ENCODE results near the gene THSD4.

The THSD4 gene

GRCh38 chr15:71749500-71749899 lies 634.2 kb downstream of the THSD4 start:
- no peak for DNase-seq (ENCODE audit: low read depth in 2 of 2)

- no peak for DNase-seq (ENCODE audit: low read depth in 2 of 2)
Observed at GRCh38 chr15:71752128-71752527, 636.9 kb downstream of the THSD4 start.

DNA sequence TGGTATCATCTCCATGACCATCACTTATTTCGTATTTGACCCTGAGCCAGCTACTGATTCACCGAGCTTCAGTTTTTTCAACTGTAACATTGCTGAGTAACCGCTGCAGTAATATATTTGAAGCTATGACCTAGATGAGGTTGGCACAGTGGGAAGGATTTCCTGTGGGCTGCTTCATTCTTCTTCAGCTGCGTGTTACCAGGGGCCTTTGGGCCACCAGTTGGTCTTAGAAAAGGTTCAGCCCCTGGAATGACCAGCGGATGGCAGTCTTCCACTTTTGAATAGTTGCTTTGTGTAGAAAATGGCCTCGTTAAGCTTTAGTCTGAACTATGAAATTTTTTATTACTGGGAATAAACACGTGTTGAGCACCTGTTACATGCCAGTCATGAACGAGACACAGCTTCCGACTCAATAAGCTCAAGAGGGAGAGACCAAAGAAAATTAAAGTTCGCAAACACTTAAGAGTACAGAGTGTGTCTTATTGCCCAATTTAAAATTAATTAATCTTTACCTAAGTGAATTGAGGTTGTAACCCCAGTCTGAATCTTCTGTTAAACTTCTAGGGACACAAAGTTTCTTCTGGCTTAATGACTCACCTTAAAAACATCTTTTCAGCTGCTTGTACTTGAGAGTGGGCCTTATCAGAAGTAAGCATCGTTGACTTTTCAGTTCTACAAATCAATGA lies 637.5 kb downstream of the THSD4 start:
- DNase-seq (ENCODE audit: low read depth in 2 of 2), result peak in 1 of 2 experiments; percentile 58

- no peak for DNase-seq (ENCODE audit: low read depth in 2 of 2)
Observed at GRCh38 chr15:71753346-71753745, 638.1 kb downstream of the THSD4 start.

GRCh38 chr15:71754660-71755059 lies 639.4 kb downstream of the THSD4 start:
- no peak for DNase-seq (ENCODE audit: low read depth in 2 of 2)

DNA sequence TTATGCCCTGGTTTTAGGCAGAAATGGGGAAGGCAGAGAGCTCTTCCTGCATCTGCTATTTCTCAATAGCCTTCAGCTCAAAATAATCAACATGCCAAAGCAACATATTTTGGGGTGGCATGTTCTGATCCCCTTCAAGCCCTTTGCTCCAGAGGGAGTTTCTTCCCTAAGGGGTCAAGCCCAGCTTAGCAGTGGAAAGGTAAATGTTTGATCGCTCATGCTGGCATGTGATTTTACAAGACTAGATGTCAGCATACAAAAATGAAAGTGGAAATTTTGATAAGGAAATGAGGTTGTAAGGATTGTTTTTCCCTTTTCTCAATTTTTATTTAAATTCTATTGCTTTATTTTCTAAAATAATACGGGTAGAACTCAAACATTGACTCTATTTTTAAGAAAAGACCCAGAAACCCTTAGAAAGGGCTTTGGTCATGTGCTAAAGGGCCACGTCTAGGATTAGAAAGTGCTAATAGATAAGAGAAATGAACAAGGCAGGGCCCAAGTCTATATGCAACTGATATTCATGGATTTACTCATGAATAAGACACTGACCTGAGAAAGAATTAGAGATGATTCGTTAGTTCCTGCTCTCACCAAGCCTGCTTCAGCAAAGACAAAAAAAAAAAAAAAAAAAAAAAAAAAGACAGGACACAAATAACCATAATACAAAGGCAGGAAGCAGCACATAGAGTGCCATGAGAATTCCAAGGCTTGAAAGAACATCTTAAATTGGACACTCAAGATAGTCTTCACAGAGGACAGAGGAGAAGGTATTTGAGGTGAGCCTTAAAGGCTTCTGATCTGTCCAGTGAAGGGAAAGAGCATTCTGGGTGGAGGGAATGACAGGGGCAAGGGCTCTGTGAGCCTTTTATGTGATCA lies 640.1 kb downstream of the THSD4 start:
- DNase-seq (ENCODE audit: low read depth in 2 of 2), result no peak

- no peak for DNase-seq (ENCODE audit: low read depth in 2 of 2)
Observed at GRCh38 chr15:71756599-71757352, 641.5 kb downstream of the THSD4 start.

DNA sequence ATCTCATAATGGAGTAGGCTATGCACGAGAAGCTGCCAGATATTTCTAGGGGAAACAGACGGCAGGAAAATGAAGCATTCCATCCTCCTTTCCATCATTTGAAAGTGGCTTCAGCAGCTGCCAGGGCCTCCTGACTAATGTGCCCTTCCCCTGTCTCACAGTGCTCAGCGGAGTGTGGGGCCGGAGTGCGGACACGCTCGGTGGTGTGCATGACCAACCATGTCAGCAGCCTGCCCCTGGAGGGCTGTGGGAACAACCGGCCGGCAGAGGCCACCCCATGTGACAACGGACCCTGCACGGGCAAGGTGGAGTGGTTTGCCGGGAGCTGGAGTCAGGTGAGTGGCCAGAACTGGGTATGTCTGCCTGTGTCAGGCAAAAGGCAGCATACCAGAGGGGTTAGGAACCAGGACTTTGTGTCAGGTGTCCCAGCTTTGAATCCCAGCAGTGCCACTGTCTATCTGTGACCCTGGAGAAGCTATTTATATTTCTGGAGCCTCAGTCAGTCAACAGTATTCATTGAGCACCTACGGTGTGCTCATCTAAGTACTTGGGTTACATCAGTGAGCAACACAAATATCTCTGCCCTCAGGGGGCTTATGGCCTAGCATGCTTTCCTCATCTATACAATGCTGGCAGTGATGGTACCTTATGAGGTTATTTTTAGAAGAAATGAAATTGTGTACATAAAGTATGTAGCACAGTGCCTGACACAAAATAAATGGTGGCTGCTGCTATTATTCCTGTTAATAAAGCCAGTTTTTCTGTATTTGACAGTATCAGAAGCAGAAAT lies 642.7 kb downstream of the THSD4 start:
- DNase-seq (ENCODE audit: low read depth in 2 of 2), result no peak

DNA sequence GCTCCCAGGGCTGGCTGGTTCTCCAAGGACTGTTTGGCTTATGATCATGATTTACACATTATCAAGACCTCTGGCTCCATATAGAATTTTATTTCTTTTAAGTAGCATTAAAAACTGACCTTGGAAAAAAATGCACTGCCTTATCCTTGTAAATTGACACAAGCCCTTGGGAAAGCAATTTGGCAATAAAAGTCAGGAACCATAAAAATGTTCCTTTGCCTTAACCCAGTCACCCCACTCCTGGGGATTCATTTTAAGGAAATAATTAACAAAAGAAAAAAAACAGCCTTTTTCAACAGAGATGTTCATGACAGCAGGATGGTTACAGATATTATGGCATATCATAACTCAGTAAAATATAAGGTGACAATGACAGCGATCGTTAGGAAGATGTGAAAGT lies 643.4 kb downstream of the THSD4 start:
- no peak for DNase-seq (ENCODE audit: low read depth in 2 of 2)

GRCh38 chr15:71760852-71761251 lies 645.6 kb downstream of the THSD4 start:
- DNase-seq (ENCODE audit: low read depth in 2 of 2), result no peak

GRCh38 chr15:71761649-71762048 lies 646.4 kb downstream of the THSD4 start:
- DNase-seq (ENCODE audit: low read depth in 2 of 2), result no peak

- no peak for DNase-seq (ENCODE audit: low read depth in 2 of 2)
Observed at GRCh38 chr15:71768184-71768583, 652.9 kb downstream of the THSD4 start.

DNA sequence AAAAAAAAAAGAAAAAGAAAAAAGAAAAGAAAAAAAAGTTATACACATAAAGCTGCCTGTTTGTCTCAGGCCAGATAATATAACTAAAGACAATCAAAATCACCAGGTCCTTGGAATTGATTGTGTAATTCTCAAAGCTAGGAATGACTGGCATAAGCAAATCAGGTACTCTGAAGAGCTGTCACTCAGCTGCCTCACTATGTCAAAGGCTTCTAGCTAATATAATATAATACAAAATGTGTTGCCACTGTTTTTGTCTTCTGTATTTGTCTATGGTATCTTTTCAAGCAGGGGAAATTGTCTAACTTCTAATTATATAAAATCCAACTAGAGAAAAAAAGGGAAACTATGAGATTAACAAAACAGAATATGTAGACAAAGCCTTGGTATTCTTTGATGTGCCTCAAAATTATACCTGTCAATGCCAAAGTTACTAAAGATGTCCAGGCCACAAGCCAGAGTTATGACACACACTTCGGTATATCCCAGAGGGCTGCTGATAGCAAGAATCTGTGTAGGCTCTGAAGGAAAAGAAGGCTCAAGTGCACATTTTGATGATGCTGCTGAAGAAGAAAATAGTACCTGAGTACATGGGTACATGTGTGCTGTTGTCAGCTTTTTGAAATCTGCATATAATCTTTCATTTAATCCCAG lies 658.1 kb downstream of the THSD4 start:
- no peak for DNase-seq (ENCODE audit: low read depth in 2 of 2)

GRCh38 chr15:71775856-71776255 lies 660.6 kb downstream of the THSD4 start:
- no peak for DNase-seq (ENCODE audit: low read depth in 2 of 2)

GRCh38 chr15:71776304-71776703 lies 661.0 kb downstream of the THSD4 start:
- DNase-seq (ENCODE audit: low read depth in 2 of 2), result no peak

- no peak for DNase-seq (ENCODE audit: low read depth in 2 of 2)
Observed at GRCh38 chr15:71777216-71777943, 662.1 kb downstream of the THSD4 start.

GRCh38 chr15:71779073-71779797 lies 664.0 kb downstream of the THSD4 start:
- no peak for DNase-seq (ENCODE audit: low read depth in 2 of 2)

- no peak for DNase-seq (ENCODE audit: low read depth in 2 of 2)
Observed at GRCh38 chr15:71780115-71780976, 665.1 kb downstream of the THSD4 start.

Measured in fibroblast of skin of left biceps (primary cell).